T-cell (primary cell): ENCODE results near the gene OFD1. TPM values are rescaled to one million over a fixed set of nuclear protein-coding genes. Genes with fewer than 3 reads are reported as not detected.

Experiments used
- ATAC-seq, 4 experiments: fragments of 200-7000 bp in 3 of 4; fragments of 150-1000 bp in 1 of 4; cut with Tn5 transposase; replicated peaks in 1 of 4; 1 replicate in 3 of 4; 2 replicates in 1 of 4; pipeline ENCODE4 v1.10.0; 2021; ENCODE audit warnings: moderate library complexity in 3 of 4, mild to moderate bottlenecking in 2 of 4, moderate number of reproducible peaks in 1 of 4
- CTCF ChIA-PET, 2 donors: fragments of 300-600 bp; sonication (Branson Sonifier 250); formaldehyde crosslinking; loops; one replicate each; lab custom pipeline; 2022; ENCODE audit warnings: antibody characterized with exemption in 2 of 2; lab: Charles Lee
- POLR2A ChIA-PET, 2 donors: fragments of 300-600 bp; sonication (Branson Sonifier 250); formaldehyde crosslinking; loops; one replicate each; lab custom pipeline; 2022; ENCODE audit warnings: antibody characterized with exemption in 2 of 2; lab: Charles Lee
- DNase-seq, 35 experiments: peaks; one replicate each; pipeline versions ENCODE4 v3.0.0 to v3.0.0-alpha.2; 2013 to 2023
- H3K27ac ChIP-seq: one replicate; pipeline ENCODE4 v1.5.1; 2013; ENCODE audit warnings: low read length
- H3K27me3 ChIP-seq, 2 experiments: replicated peaks in 1 of 2; 1 replicate in 1 of 2; 2 replicates in 1 of 2; pipeline versions ENCODE4 v1.6.1 to v1.7.0; 2013; ENCODE audit warnings: low read length in 1 of 2, mixed read lengths in 1 of 2; ENCODE audit not compliant: control insufficient read depth in 2 of 2, insufficient read depth in 2 of 2; ENCODE audit errors: extremely low read depth in 1 of 2
- H3K36me3 ChIP-seq, 2 donors: 1 replicate in 1 of 2; 2 replicates in 1 of 2; pipeline versions ENCODE4 v1.6.1 to v1.7.0; 2013; ENCODE audit warnings: low read length in 1 of 2; ENCODE audit not compliant: control insufficient read depth in 2 of 2, insufficient read depth in 1 of 2; ENCODE audit errors: extremely low read depth in 1 of 2
- H3K4me1 ChIP-seq, 2 experiments: 1 replicate in 1 of 2; 2 replicates in 1 of 2; pipeline versions ENCODE4 v1.6.1 to v1.7.0; 2013; ENCODE audit warnings: low read length in 2 of 2, mixed read lengths in 1 of 2; ENCODE audit not compliant: insufficient read depth in 2 of 2, control insufficient read depth in 1 of 2; ENCODE audit errors: extremely low read depth in 1 of 2
- H3K4me3 ChIP-seq, 2 donors: 1 replicate in 1 of 2; 2 replicates in 1 of 2; pipeline versions ENCODE4 v1.5.1 to v1.7.0; 2013; ENCODE audit warnings: mild to moderate bottlenecking in 2 of 2, low read length in 1 of 2, moderate library complexity in 1 of 2; ENCODE audit not compliant: control insufficient read depth in 1 of 2; ENCODE audit errors: extremely low read depth in 1 of 2
- H3K9me3 ChIP-seq: 2 replicates; pipeline ENCODE4 v1.7.0; 2013
- H3K27ac Mint-ChIP-seq, 2 donors: one replicate each; pipeline ENCODE4 v1.8.0; 2020 to 2021; ENCODE audit warnings: mild to moderate bottlenecking in 2 of 2, mixed read lengths in 2 of 2
- H3K27me3 Mint-ChIP-seq, 2 donors: one replicate each; pipeline ENCODE4 v1.8.0; 2021 to 2022; ENCODE audit warnings: mixed read lengths in 2 of 2
- H3K36me3 Mint-ChIP-seq: one replicate; pipeline ENCODE4 v1.8.0; 2021; ENCODE audit warnings: mixed read lengths
- H3K4me1 Mint-ChIP-seq, 3 donors: one replicate each; pipeline ENCODE4 v1.8.0; 2020 to 2022; ENCODE audit warnings: mixed read lengths in 3 of 3, mild to moderate bottlenecking in 1 of 3
- H3K4me3 Mint-ChIP-seq, 3 donors: one replicate each; pipeline ENCODE4 v1.8.0; 2020 to 2022; ENCODE audit warnings: mild to moderate bottlenecking in 3 of 3, mixed read lengths in 3 of 3, moderate library complexity in 3 of 3
- H3K9me3 Mint-ChIP-seq, 3 donors: one replicate each; pipeline ENCODE4 v1.8.0; 2020 to 2022; ENCODE audit warnings: mixed read lengths in 3 of 3
- WGBS: methylation state at CpG from one replicate; pipeline ENCODE4 v1.1.5; 2013; ENCODE audit warnings: missing lambda C conversion rate; ENCODE audit not compliant: insufficient coverage; 5-methylcytosine and 5-hydroxymethylcytosine counted together
- total RNA-seq, 35 experiments: library from RNA in 6 of 35; stranded (reverse) in 6 of 35; fragments of 120-200 nt in 1 of 35; gene quantifications; one replicate each; pipeline versions ENCODE4 v1.2.1 to v1.2.4 and lab custom pipeline; 2013 to 2026

OFD1 gene
- total RNA-seq, 5 donors from 2014 or later (not counting 1 experiment from before 2014, with no cell fraction given), result 78.8 to 96.8 (median 89.3) TPM

DNA sequence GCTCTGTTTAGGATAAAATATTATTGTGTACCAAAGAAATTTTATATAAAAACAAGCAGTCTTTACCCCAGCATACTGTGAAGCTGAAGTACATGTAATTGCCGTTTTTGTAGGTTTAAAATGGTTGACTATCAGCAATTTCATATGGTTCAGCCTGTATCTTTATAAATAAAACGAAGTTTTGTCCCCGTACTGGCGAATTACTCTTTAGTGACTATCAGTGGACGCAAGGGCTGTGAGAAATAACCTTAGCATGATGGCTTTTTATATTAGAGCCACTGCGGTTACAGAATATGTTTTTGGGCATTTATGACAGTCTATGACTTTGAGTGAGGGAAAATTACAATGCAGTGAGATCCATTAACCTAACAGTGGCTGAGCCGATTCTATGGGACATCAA, 81.1 kb downstream of the OFD1 start:
- ATAC-seq (no peak), DNase-seq (no peak)
- H3K4me1 Mint-ChIP-seq, result no peaks in the 10 kb centered on the region
- ChIA-PET CTCF (no interaction called here), POLR2A (no interaction called here)
- WGBS, result 100% methylated on average over 1 of the region's 7 CpGs
- H3K27me3 ChIP-seq, result no peaks in the 10 kb centered on the region
- no peaks in the 10 kb centered on the region for H3K36me3 Mint-ChIP-seq
- H3K4me1 ChIP-seq, result no peaks in the 10 kb centered on the region
- no peaks in the 10 kb centered on the region for H3K9me3 ChIP-seq
- peaks cover 23 to 41% of the 10 kb centered on the region in 2 donors for H3K27me3 Mint-ChIP-seq
- no peak overlapping the region for H3K4me3 ChIP-seq
- H3K9me3 Mint-ChIP-seq, result no peaks in the 10 kb centered on the region
- H3K36me3 ChIP-seq, result no peaks in the 10 kb centered on the region
- H3K27ac Mint-ChIP-seq, result no peak overlapping the region
- no peak overlapping the region for H3K27ac ChIP-seq
- H3K4me3 Mint-ChIP-seq, result no peak overlapping the region

DNA sequence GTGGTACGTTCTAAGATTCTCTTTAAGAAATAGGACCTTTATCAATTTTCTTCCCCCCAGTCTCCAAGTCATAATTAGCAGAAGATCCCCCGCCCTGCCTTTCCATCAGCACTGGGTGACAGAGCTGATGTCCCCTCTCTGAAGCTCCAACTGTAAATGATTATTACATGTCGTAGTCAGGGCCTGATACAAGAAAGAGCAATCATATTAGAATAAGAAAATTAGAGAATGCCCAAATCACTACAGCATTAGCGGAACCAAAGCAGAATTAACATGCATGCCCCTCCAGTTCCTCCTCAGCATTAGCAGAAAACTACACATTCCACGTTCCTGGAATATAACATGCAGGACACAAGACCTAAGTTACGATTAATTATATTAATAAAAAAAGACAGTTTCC, 81.6 kb downstream of the OFD1 start:
- no peak for ATAC-seq
- Mint-ChIP-seq H3K36me3 (no peaks in the 10 kb centered on the region), H3K4me1 (no peaks in the 10 kb centered on the region), H3K4me3 (no peak overlapping the region), H3K27ac (no peak overlapping the region), H3K9me3 (no peaks in the 10 kb centered on the region), H3K27me3 (peaks cover 23 to 46% of the 10 kb centered on the region in 2 donors)
- Histone ChIP-seq H3K9me3 (no peaks in the 10 kb centered on the region), H3K27ac (no peak overlapping the region), H3K4me1 (no peaks in the 10 kb centered on the region), H3K36me3 (no peaks in the 10 kb centered on the region), H3K27me3 (no peaks in the 10 kb centered on the region), H3K4me3 (no peak overlapping the region)
- no CpG with 5 or more reads among the region's 6 CpGs for WGBS
- ChIA-PET POLR2A (no interaction called here), CTCF (interaction anchor here in 1 of 2 donors (0.6 kb wide), 1 partner anchor 126 kb away, joined by 3 read pairs; no protein-coding TSS in a partner anchor)
- DNase-seq, result no peak

DNA sequence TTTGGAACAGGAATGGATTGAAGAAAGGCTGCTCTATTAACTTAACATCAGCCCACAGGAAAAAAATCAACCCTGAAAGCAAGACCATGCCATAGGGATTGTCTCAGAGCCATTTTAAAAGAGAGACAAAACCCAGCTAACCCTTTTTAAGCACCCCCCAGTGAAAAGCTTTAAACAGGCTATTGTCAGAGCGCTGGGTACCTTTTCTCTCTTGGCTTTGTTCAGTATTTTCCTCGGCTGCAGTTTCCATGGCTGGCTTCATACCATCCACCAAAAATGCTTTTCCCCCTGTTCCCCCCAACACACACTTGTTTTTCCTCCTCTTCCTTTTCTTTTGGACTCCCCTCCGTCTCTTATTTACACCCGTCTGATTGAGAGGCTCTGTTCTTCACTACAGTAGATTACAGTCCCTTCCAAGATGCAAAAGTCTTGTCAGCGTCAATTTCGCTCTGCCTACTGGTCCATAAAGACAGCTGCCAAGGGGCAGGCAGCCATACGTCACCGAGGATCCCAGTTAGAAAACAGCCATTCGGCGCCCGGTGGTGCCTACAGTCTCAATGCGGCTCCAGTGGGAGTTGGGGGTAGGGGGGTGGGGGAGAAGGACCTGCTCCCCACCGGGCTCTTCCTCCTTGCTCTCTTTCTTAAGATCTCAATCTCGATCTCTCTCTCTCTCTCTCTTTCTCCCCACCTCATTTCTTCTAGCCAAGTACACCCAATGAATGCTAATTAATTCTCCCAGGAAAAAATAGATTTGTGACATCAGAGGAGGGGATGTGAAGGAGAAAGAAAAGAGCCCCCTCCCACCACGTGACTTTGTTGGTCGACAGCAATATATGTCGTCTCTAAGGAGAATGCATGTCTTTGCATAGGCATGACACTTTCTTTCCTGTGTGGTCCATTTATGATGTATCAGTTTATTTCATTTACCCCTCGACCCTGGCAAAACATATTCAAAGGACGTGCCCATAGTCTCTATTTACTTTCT, 82.4 kb downstream of the OFD1 start, which contains the start of gene GPM6B:
GPM6B (minus strand) TSS at position 451 of the 985 bp plus-strand sequence; CDS start at position 262, 189 bp downstream.
- WGBS, result 83% methylated on average over 1 of the region's 19 CpGs
- no peaks in the 10 kb centered on the region for H3K36me3 ChIP-seq
- H3K27me3 Mint-ChIP-seq, result peaks cover 23 to 50% of the 10 kb centered on the region in 2 donors
- no peaks in the 10 kb centered on the region for H3K9me3 Mint-ChIP-seq
- H3K4me1 Mint-ChIP-seq, result no peaks in the 10 kb centered on the region
- H3K27ac ChIP-seq, result no peak within 1 kb of the TSS
- no peak within 1 kb of the TSS for H3K27ac Mint-ChIP-seq
- ChIA-PET CTCF (interaction anchor here in 1 of 2 donors (0.6 kb wide), 1 partner anchor 127 kb away, joined by 3 read pairs; no protein-coding TSS in a partner anchor), POLR2A (no interaction called here)
- H3K27me3 ChIP-seq, result no peaks in the 10 kb centered on the region
- no peaks in the 10 kb centered on the region for H3K9me3 ChIP-seq
- H3K4me3 ChIP-seq, result no peak within 1 kb of the TSS
- no peak for ATAC-seq
- no peaks in the 10 kb centered on the region for H3K4me1 ChIP-seq
- H3K36me3 Mint-ChIP-seq, result no peaks in the 10 kb centered on the region
- H3K4me3 Mint-ChIP-seq, result no peak within 1 kb of the TSS
- DNase-seq, result no peak

Other genes starting within 250 kb of the OFD1 start
- under 1 TPM in 2 of 5 donors, not detected in 3; 0.09 to 0.26 TPM for gene EGFL6, start 165.1 kb upstream of the OFD1 start, total RNA-seq
- gene TCEANC, start 81.6 kb upstream of the OFD1 start, total RNA-seq, result 10 to 100 TPM in 1 of 5 donors, 1 to 10 TPM in 4; 8.0 to 12.8 (median 9.5) TPM
- gene RAB9A, start 45.6 kb upstream of the OFD1 start, total RNA-seq, result 10 to 100 TPM; 12.2 to 27.3 (median 16.4) TPM
- gene TRAPPC2, start 128 bp upstream of the OFD1 start, total RNA-seq, result 10 to 100 TPM; 24.8 to 32.9 (median 29.7) TPM
- gene GPM6B, start 82.3 kb downstream of the OFD1 start, total RNA-seq, result under 1 TPM in 2 of 5 donors, not detected in 3; 0.09 to 0.35 TPM